ENCODE measurements around the gene SAP30BP. TPM values are rescaled to one million over a fixed set of nuclear protein-coding genes. Genes with fewer than 3 reads are reported as not detected.
A peak's percentile ranks its signal among the peaks of the same experiment; 100 is the strongest.

The SAP30BP gene
- total RNA-seq, 4 donors from 2014 or later = 67.0 to 104 (median 86.3) TPM

DNA sequence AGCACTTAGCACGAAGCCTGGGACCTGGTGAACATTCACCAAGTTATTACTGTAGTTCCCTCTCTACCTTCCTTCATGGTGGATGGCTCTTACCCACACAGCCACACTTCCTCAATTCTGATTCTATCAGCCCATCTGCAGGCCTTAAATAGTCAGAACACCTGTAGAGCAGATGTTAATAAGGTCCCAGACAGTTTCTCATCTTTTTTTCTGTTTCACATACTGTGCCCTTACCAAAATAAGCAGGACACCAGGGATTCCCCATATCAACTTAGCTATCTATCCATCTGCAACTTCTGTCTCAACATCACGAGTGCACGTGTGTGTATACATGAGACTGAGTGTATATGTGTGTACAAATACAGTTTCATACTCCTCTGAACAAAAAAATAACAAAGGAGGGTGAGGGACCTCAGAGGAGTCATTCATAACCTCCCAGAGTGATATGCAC lies 3.0 kb upstream of the SAP30BP start:
- peaks cover 41% of the 10 kb centered on the region for H3K36me3 ChIP-seq
- 86% methylated on average over 3 of the region's 3 CpGs for WGBS

GRCh38 chr17:75665981-75666380 lies 1.2 kb upstream of the SAP30BP start:
- Histone ChIP-seq H3K4me3 (peak overlapping the region; percentile 88), H3K27ac (no peak overlapping the region), H3K4me1 (peaks cover 23% of the 10 kb centered on the region), H3K9me3 (no peaks in the 10 kb centered on the region), H3K36me3 (peaks cover 43% of the 10 kb centered on the region), H3K27me3 (no peaks in the 10 kb centered on the region)
- no peak for DNase-seq (ENCODE audit: low spot score in 2 of 2)
- TF ChIP-seq EP300 (IDR thresholded peaks at IDR 0.05) = no peak
- no peak for TF ChIP-seq POLR2AphosphoS5 (IDR thresholded peaks at IDR 0.05)
- TF ChIP-seq CTCF (IDR thresholded peaks at IDR 0.05) = no peak
- TF ChIP-seq POLR2A (IDR thresholded peaks at IDR 0.05) = no peak
- 81% methylated on average over 10 of the region's 10 CpGs for WGBS

More for the DNA sequence above, 3.0 kb upstream of the SAP30BP start:
- no peak for DNase-seq (ENCODE audit: low spot score in 2 of 2)
- no peak overlapping the region for H3K4me3 ChIP-seq
- TF ChIP-seq EP300 (IDR thresholded peaks at IDR 0.05) = no peak
- TF ChIP-seq POLR2A (IDR thresholded peaks at IDR 0.05) = no peak
- TF ChIP-seq CTCF (IDR thresholded peaks at IDR 0.05) = no peak
- TF ChIP-seq POLR2AphosphoS5 (IDR thresholded peaks at IDR 0.05) = no peak
- peaks cover 23% of the 10 kb centered on the region for H3K4me1 ChIP-seq
- H3K27me3 ChIP-seq = no peaks in the 10 kb centered on the region
- no peak overlapping the region for H3K27ac ChIP-seq
- no peaks in the 10 kb centered on the region for H3K9me3 ChIP-seq

- no peak for DNase-seq (ENCODE audit: low spot score in 2 of 2)
- 14% methylated on average over 4 of the region's 4 CpGs for WGBS
- peak overlapping the region; percentile 93 for H3K27ac ChIP-seq
- H3K4me3 ChIP-seq = peak overlapping the region; percentile 88
- peaks cover 43% of the 10 kb centered on the region for H3K36me3 ChIP-seq
- peaks cover 23% of the 10 kb centered on the region for H3K4me1 ChIP-seq
- TF ChIP-seq POLR2AphosphoS5 (IDR thresholded peaks at IDR 0.05) = no peak
- no peak for TF ChIP-seq POLR2A (IDR thresholded peaks at IDR 0.05)
- TF ChIP-seq CTCF (IDR thresholded peaks at IDR 0.05) = no peak
- TF ChIP-seq EP300 (IDR thresholded peaks at IDR 0.05) = no peak
- H3K9me3 ChIP-seq = no peaks in the 10 kb centered on the region
- H3K27me3 ChIP-seq = no peaks in the 10 kb centered on the region
These were observed 687 bp downstream of the SAP30BP start for GRCh38 chr17:75667825-75668224.

- DNase-seq (ENCODE audit: low spot score in 2 of 2) = no peak
- H3K27ac ChIP-seq = no peak overlapping the region
- no peaks in the 10 kb centered on the region for H3K27me3 ChIP-seq
- H3K9me3 ChIP-seq = no peaks in the 10 kb centered on the region
- TF ChIP-seq POLR2AphosphoS5 (IDR thresholded peaks at IDR 0.05) (no peak), POLR2A (IDR thresholded peaks at IDR 0.05) (no peak), CTCF (IDR thresholded peaks at IDR 0.05) (no peak), EP300 (IDR thresholded peaks at IDR 0.05) (no peak)
- peak overlapping the region; percentile 88 for H3K4me3 ChIP-seq
- peaks cover 23% of the 10 kb centered on the region for H3K4me1 ChIP-seq
- H3K36me3 ChIP-seq = peaks cover 47% of the 10 kb centered on the region
- 60% methylated on average over 4 of the region's 4 CpGs for WGBS
These were observed 1.4 kb downstream of the SAP30BP start for GRCh38 chr17:75668489-75668888.

GRCh38 chr17:75670868-75671267 lies 3.7 kb downstream of the SAP30BP start:
- H3K4me1 ChIP-seq = peaks cover 29% of the 10 kb centered on the region
- H3K36me3 ChIP-seq = peaks cover 57% of the 10 kb centered on the region
- H3K9me3 ChIP-seq = no peaks in the 10 kb centered on the region
- TF ChIP-seq POLR2A (IDR thresholded peaks at IDR 0.05) = no peak
- TF ChIP-seq EP300 (IDR thresholded peaks at IDR 0.05) = no peak
- no peak for TF ChIP-seq POLR2AphosphoS5 (IDR thresholded peaks at IDR 0.05)
- 77% methylated on average over 5 of the region's 5 CpGs for WGBS
- no peak for DNase-seq (ENCODE audit: low spot score in 2 of 2)
- H3K27me3 ChIP-seq = no peaks in the 10 kb centered on the region
- no peak overlapping the region for H3K27ac ChIP-seq
- H3K4me3 ChIP-seq = no peak overlapping the region

DNA sequence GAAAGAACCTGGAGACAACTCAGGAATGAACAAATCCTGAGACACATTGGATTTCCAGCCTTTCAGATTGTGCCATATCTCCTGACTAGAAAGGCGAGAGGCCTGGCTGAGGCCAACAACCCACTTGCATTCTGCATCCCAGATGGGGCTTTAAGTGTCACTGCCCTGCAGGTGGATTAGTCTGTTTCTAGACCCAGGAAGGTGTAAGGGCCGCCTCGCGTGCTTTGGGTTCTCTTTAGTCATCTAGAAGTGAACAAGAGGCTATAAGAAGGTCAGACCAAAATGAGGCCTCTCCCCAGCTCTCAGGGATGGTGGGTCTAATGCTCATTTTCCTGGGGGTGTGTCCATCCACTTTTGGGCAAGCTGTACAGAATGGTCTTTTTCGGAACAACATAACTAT lies 4.9 kb downstream of the SAP30BP start:
- Histone ChIP-seq H3K27ac (no peak overlapping the region), H3K9me3 (no peaks in the 10 kb centered on the region), H3K4me3 (no peak overlapping the region), H3K4me1 (peaks cover 19% of the 10 kb centered on the region), H3K36me3 (peaks cover 66% of the 10 kb centered on the region), H3K27me3 (no peaks in the 10 kb centered on the region)
- no peak for TF ChIP-seq EP300 (IDR thresholded peaks at IDR 0.05)
- TF ChIP-seq POLR2A (IDR thresholded peaks at IDR 0.05) = no peak
- no peak for TF ChIP-seq POLR2AphosphoS5 (IDR thresholded peaks at IDR 0.05)
- no peak for TF ChIP-seq CTCF (IDR thresholded peaks at IDR 0.05)
- WGBS = 98% methylated on average over 5 of the region's 5 CpGs
- DNase-seq (ENCODE audit: low spot score in 2 of 2) = no peak

All from suprapubic skin (tissue), 4 donors.